GM23338 (cell line): ENCODE measurements around the gene ITGA7. TPM values are rescaled to one million over a fixed set of nuclear protein-coding genes. Genes with fewer than 3 reads are reported as not detected.

Experiments
- EZH2phosphoT487 ChIP-seq: fragments of 200-600 bp; sonication (generic); IDR thresholded peaks from one replicate; pipeline ENCODE4 v1.8.1; 2018; ENCODE audit warnings: antibody characterized with exemption; ENCODE audit not compliant: unreplicated experiment
- JUNB ChIP-seq: IDR thresholded peaks from one replicate; pipeline ENCODE4 v1.6.1; 2016; ENCODE audit warnings: antibody characterized with exemption; ENCODE audit not compliant: unreplicated experiment
- POLR2AphosphoS5 ChIP-seq: IDR thresholded peaks from 2 replicates; pipeline ENCODE4 v1.6.1; 2016; ENCODE audit warnings: antibody characterized with exemption, low read depth
- polyA plus RNA-seq: library from polyadenylated mRNA; unstranded; fragments of >200 nt; fragmentation: Nextera tagmentation; extraction: Ambion mirVana; gene quantifications from 2 replicates; pipeline ENCODE4 v1.2.1, GENCODE V29; 2016
- total RNA-seq: library from RNA; depleted of rRNA; stranded (reverse); fragments of >200 nt; shearing (Covaris generic); gene quantifications from 2 replicates; pipeline ENCODE4 v1.2.3, GENCODE V29; 2014
- TF ChIP-seq, protein P1 (sequence below): fragments of 250-450 bp; sonication (Bioruptor Pico); IDR thresholded peaks from 2 replicates; pipeline ENCODE4 v1.5.0; 2020; ENCODE audit warnings: mild to moderate bottlenecking, moderate library complexity
- TF ChIP-seq, protein P2 (sequence below): IDR thresholded peaks from 2 replicates; pipeline ENCODE4 v1.6.1; 2016; ENCODE audit warnings: antibody characterized with exemption
- TF ChIP-seq, protein P3 (sequence below), 2 experiments: fragments of 200-600 bp in 1 of 2; sonication (generic) in 1 of 2; conservative IDR thresholded peaks; 2 replicates each; pipeline versions ENCODE4 v1.5.1 to v1.6.1; 2016 to 2017; ENCODE audit warnings: antibody characterized with exemption in 2 of 2, low read depth in 2 of 2, mild to moderate bottlenecking in 2 of 2, moderate library complexity in 1 of 2

The ITGA7 gene
- total and polyA plus RNA-seq, 2 experiments from 2014 or later, result 20.0 to 49.1 TPM

DNA sequence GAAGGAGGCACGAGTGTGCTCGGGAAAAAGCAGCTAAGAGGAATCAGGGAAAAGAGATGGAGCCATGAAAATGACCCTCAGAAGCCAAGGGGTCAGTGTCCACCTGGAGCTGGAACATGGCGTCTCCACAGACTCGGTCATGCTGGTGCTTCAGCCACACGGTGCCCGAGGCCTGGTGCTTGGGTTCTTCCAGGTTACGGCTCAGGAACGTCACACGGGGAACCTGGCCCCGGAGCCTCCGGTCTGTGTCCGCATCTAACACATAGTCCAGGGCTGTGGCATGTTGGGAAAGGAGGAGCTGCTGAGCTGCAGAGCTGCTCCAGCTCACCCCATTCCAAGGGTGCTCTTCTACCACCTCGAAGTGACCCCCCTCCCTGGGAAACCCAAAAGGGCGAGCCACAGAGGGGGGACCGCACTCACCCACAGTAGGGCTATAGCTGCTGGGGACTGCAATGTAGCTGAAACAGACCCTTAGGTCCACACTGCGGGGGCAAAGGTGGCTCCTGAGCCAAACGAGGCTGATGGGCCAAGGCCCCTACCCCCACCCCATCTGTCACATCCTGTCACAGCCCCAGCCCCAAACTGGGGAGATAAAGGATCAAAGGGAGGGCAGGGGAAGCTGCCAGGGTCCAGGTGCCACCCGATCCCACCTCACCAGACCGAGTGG lies 10.8 kb downstream of the ITGA7 start (continued):
- TF ChIP-seq, protein P1, sequence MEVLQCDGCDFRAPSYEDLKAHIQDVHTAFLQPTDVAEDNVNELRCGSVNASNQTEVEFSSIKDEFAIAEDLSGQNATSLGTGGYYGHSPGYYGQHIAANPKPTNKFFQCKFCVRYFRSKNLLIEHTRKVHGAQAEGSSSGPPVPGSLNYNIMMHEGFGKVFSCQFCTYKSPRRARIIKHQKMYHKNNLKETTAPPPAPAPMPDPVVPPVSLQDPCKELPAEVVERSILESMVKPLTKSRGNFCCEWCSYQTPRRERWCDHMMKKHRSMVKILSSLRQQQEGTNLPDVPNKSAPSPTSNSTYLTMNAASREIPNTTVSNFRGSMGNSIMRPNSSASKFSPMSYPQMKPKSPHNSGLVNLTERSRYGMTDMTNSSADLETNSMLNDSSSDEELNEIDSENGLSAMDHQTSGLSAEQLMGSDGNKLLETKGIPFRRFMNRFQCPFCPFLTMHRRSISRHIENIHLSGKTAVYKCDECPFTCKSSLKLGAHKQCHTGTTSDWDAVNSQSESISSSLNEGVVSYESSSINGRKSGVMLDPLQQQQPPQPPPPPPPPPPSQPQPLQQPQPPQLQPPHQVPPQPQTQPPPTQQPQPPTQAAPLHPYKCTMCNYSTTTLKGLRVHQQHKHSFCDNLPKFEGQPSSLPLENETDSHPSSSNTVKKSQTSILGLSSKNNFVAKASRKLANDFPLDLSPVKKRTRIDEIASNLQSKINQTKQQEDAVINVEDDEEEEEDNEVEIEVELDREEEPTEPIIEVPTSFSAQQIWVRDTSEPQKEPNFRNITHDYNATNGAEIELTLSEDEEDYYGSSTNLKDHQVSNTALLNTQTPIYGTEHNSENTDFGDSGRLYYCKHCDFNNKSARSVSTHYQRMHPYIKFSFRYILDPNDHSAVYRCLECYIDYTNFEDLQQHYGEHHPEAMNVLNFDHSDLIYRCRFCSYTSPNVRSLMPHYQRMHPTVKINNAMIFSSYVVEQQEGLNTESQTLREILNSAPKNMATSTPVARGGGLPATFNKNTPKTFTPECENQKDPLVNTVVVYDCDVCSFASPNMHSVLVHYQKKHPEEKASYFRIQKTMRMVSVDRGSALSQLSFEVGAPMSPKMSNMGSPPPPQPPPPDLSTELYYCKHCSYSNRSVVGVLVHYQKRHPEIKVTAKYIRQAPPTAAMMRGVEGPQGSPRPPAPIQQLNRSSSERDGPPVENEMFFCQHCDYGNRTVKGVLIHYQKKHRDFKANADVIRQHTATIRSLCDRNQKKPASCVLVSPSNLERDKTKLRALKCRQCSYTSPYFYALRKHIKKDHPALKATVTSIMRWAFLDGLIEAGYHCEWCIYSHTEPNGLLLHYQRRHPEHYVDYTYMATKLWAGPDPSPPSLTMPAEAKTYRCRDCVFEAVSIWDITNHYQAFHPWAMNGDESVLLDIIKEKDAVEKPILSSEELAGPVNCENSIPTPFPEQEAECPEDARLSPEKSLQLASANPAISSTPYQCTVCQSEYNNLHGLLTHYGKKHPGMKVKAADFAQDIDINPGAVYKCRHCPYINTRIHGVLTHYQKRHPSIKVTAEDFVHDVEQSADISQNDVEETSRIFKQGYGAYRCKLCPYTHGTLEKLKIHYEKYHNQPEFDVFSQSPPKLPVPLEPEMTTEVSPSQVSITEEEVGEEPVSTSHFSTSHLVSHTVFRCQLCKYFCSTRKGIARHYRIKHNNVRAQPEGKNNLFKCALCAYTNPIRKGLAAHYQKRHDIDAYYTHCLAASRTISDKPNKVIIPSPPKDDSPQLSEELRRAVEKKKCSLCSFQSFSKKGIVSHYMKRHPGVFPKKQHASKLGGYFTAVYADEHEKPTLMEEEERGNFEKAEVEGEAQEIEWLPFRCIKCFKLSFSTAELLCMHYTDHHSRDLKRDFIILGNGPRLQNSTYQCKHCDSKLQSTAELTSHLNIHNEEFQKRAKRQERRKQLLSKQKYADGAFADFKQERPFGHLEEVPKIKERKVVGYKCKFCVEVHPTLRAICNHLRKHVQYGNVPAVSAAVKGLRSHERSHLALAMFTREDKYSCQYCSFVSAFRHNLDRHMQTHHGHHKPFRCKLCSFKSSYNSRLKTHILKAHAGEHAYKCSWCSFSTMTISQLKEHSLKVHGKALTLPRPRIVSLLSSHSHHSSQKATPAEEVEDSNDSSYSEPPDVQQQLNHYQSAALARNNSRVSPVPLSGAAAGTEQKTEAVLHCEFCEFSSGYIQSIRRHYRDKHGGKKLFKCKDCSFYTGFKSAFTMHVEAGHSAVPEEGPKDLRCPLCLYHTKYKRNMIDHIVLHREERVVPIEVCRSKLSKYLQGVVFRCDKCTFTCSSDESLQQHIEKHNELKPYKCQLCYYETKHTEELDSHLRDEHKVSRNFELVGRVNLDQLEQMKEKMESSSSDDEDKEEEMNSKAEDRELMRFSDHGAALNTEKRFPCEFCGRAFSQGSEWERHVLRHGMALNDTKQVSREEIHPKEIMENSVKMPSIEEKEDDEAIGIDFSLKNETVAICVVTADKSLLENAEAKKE (CRISPR knock-in tag), result no peak
- TF ChIP-seq, protein P2, sequence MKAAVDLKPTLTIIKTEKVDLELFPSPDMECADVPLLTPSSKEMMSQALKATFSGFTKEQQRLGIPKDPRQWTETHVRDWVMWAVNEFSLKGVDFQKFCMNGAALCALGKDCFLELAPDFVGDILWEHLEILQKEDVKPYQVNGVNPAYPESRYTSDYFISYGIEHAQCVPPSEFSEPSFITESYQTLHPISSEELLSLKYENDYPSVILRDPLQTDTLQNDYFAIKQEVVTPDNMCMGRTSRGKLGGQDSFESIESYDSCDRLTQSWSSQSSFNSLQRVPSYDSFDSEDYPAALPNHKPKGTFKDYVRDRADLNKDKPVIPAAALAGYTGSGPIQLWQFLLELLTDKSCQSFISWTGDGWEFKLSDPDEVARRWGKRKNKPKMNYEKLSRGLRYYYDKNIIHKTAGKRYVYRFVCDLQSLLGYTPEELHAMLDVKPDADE, result no peak
- TF ChIP-seq EZH2phosphoT487, result no peak
- TF ChIP-seq JUNB, result no peak
- TF ChIP-seq, protein P3, sequence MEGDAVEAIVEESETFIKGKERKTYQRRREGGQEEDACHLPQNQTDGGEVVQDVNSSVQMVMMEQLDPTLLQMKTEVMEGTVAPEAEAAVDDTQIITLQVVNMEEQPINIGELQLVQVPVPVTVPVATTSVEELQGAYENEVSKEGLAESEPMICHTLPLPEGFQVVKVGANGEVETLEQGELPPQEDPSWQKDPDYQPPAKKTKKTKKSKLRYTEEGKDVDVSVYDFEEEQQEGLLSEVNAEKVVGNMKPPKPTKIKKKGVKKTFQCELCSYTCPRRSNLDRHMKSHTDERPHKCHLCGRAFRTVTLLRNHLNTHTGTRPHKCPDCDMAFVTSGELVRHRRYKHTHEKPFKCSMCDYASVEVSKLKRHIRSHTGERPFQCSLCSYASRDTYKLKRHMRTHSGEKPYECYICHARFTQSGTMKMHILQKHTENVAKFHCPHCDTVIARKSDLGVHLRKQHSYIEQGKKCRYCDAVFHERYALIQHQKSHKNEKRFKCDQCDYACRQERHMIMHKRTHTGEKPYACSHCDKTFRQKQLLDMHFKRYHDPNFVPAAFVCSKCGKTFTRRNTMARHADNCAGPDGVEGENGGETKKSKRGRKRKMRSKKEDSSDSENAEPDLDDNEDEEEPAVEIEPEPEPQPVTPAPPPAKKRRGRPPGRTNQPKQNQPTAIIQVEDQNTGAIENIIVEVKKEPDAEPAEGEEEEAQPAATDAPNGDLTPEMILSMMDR (conservative IDR thresholded peaks at IDR 0.05; ENCODE audit: low read depth in 2 of 2), result no peak
- TF ChIP-seq POLR2AphosphoS5, result no peak
